ENCODE data around the gene CERS1.

CERS1 gene

DNA sequence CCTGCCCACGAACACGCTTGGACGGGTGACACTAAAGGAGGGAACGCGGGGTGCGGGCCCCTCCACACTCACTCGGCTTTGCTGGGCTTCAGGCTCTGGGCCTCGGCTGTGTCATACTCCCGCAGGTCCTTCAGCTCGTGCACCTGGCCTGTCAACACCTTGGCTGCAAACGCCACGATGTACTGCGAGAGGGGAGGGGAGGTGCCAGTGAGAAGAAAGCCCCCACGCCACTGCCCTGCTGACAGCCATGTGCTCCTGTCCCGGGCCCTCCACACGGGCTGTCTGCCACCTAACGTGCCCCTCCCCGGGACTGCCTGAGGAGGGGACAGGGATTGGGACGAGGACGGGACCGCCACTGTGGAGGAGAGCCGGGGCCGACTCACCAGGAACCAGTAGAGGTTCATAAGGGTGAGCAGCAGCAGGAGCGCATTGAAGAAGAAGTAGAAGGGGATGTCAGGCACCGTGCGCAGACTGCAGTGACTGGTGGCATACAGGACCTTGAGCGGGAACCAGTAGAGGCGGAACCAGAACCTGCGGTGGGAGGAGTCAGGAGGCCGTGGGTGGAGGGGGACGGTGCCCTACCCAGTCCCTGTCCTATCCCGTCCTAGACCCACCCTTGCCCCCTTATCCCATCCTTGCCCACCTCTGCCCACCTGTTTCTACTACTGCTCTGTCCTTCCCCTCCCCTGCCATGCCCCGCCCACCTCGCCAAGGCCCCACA, 16.9 kb downstream of the CERS1 start:
- TF ChIP-seq FOXM1 (IDR thresholded peaks at IDR 0.05; ENCODE audit: borderline replicate concordance, low read depth): no peak
- TF ChIP-seq, protein P1, sequence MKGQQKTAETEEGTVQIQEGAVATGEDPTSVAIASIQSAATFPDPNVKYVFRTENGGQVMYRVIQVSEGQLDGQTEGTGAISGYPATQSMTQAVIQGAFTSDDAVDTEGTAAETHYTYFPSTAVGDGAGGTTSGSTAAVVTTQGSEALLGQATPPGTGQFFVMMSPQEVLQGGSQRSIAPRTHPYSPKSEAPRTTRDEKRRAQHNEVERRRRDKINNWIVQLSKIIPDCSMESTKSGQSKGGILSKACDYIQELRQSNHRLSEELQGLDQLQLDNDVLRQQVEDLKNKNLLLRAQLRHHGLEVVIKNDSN (IDR thresholded peaks at IDR 0.05): no peak
- TF ChIP-seq EGR1 (IDR thresholded peaks at IDR 0.05): no peak

DNA sequence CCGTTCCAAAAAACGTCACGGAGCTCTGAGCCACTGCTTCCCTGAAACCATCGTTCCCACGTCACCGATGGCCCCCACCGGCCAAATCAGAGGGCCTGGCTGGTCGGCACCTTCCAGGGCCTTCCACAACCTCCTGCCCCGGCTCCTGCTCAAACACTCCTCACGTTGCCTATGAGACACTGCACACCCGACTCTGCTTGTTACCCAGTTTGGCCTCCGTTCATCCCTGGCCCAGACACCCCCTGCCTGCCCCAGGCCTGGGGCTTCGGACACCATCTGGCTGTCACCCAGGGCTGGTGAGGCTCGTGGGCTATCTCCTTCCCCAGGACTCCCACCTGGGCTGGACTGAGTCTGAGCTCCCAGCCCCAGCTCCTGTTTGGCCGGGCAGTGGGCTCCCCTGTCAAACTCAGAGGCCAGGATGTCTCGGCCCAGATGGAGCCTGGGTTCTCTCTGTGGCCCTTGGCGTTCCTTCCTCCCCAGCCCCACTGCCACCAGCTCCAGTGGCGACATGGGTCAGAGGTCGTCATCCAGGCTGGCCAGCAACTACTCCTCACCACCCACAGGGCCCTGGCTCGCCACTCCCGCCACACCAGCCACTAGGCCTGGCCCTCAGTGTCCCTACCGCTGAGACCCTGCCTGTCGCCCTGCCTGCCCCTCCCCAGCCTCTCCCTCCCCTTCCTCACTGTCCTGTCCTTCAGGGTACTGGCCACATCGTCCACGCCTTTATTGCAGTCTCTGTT, 17.7 kb downstream of the CERS1 start:
- TF ChIP-seq EP300 (IDR thresholded peaks at IDR 0.05; ENCODE audit: borderline replicate concordance) (no peak), RAD21 (IDR thresholded peaks at IDR 0.05; ENCODE audit: low read depth) (no peak), FOXM1 (IDR thresholded peaks at IDR 0.05; ENCODE audit: borderline replicate concordance, low read depth) (no peak), EGR1 (IDR thresholded peaks at IDR 0.05) (no peak), TEAD4 (IDR thresholded peaks at IDR 0.05) (no peak), CREB1 (IDR thresholded peaks at IDR 0.05; ENCODE audit: low read depth) (no peak)
- TF ChIP-seq, protein P2, sequence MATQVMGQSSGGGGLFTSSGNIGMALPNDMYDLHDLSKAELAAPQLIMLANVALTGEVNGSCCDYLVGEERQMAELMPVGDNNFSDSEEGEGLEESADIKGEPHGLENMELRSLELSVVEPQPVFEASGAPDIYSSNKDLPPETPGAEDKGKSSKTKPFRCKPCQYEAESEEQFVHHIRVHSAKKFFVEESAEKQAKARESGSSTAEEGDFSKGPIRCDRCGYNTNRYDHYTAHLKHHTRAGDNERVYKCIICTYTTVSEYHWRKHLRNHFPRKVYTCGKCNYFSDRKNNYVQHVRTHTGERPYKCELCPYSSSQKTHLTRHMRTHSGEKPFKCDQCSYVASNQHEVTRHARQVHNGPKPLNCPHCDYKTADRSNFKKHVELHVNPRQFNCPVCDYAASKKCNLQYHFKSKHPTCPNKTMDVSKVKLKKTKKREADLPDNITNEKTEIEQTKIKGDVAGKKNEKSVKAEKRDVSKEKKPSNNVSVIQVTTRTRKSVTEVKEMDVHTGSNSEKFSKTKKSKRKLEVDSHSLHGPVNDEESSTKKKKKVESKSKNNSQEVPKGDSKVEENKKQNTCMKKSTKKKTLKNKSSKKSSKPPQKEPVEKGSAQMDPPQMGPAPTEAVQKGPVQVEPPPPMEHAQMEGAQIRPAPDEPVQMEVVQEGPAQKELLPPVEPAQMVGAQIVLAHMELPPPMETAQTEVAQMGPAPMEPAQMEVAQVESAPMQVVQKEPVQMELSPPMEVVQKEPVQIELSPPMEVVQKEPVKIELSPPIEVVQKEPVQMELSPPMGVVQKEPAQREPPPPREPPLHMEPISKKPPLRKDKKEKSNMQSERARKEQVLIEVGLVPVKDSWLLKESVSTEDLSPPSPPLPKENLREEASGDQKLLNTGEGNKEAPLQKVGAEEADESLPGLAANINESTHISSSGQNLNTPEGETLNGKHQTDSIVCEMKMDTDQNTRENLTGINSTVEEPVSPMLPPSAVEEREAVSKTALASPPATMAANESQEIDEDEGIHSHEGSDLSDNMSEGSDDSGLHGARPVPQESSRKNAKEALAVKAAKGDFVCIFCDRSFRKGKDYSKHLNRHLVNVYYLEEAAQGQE (IDR thresholded peaks at IDR 0.05; ENCODE audit: low read depth): no peak

DNA sequence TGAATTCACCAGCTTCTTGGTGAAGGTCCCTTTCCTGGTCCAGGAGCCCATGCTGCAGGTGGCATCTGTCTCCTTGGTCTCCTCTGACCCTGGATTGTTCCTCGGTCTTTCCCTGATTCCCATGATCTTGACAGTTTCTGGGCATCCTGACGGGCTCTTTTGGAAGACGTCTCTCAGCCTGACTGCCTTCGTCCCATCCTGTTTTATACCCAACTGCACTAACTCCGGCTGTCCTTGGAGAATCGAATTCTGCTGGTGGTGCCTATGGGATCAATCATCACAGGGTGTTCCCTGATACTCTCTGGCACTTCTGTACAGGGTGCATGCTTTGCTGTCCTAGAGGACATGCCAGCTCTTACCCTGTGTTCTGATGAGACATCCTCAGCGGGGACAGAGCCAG, 19.1 kb downstream of the CERS1 start:
- TF ChIP-seq, protein P3, sequence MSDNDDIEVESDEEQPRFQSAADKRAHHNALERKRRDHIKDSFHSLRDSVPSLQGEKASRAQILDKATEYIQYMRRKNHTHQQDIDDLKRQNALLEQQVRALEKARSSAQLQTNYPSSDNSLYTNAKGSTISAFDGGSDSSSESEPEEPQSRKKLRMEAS (IDR thresholded peaks at IDR 0.05): no peak
- TF ChIP-seq ZBTB7A (IDR thresholded peaks at IDR 0.05; ENCODE audit: low read depth) (no peak), CEBPB (IDR thresholded peaks at IDR 0.05) (no peak), TCF12 (IDR thresholded peaks at IDR 0.05; ENCODE audit: low read depth) (no peak), YY1 (IDR thresholded peaks at IDR 0.05; ENCODE audit: low read depth) (no peak), NFIC (IDR thresholded peaks at IDR 0.05) (no peak), TEAD4 (IDR thresholded peaks at IDR 0.05) (no peak), FOXM1 (IDR thresholded peaks at IDR 0.05; ENCODE audit: borderline replicate concordance, low read depth) (no peak), CREB1 (IDR thresholded peaks at IDR 0.05; ENCODE audit: low read depth) (no peak), EGR1 (IDR thresholded peaks at IDR 0.05) (no peak)
- TF ChIP-seq, protein P1 (IDR thresholded peaks at IDR 0.05): no peak
- TF ChIP-seq, protein P2 (IDR thresholded peaks at IDR 0.05; ENCODE audit: low read depth): no peak

DNA sequence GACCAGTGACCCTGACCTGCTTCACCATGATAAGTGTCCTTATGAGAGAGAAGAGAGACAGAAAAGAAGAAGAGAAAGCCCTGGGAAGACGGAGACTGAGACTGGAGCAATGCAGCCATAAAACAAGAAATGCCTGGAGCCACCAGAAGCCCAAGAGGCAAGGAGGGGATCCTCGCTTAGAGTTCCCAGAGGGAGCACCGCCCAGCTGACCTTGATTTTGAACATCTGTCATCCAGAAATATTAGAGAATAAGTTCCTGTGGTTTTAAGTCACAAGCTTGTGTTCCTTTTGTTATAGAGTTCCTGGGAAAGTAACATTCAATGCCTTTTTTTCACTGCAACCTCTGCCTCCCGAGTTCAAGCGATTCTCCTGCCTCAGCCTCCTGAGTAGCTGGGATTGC, 20.2 kb downstream of the CERS1 start:
- TF ChIP-seq RAD21 (IDR thresholded peaks at IDR 0.05; ENCODE audit: low read depth): no peak
- TF ChIP-seq, protein P1 (IDR thresholded peaks at IDR 0.05): no peak

DNA sequence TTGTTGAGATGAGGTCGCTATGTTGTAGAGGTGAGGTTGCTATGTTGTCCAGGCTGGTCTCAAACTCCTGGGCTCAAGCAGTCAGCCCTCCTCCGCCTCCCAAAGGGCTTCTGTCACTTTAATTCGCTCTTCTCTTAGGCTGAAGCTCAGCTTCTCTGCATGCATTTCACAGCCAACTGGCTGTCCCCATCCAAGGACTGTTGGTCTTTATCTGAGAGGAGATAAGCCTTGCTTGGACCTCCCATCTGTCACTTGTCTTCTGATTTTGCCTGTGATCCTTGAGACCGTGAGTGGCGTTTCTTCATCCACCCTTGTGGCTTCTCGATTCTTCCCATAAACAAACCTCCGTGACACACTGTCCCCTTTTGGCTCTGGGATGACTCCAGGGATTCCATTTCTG, 24.4 kb downstream of the CERS1 start:
- TF ChIP-seq, protein P1 (IDR thresholded peaks at IDR 0.05): no peak
- TF ChIP-seq, protein P2 (IDR thresholded peaks at IDR 0.05; ENCODE audit: low read depth): no peak
- no peak for TF ChIP-seq ZBTB7A (IDR thresholded peaks at IDR 0.05; ENCODE audit: low read depth)
- no peak for TF ChIP-seq CREB1 (IDR thresholded peaks at IDR 0.05; ENCODE audit: low read depth)
- no peak for TF ChIP-seq FOXM1 (IDR thresholded peaks at IDR 0.05; ENCODE audit: borderline replicate concordance, low read depth)
- TF ChIP-seq EGR1 (IDR thresholded peaks at IDR 0.05): no peak
- TF ChIP-seq TEAD4 (IDR thresholded peaks at IDR 0.05): no peak
- no peak for TF ChIP-seq NFIC (IDR thresholded peaks at IDR 0.05)
- TF ChIP-seq EP300 (IDR thresholded peaks at IDR 0.05; ENCODE audit: borderline replicate concordance): no peak
- no peak for TF ChIP-seq YY1 (IDR thresholded peaks at IDR 0.05; ENCODE audit: low read depth)
- TF ChIP-seq TCF12 (IDR thresholded peaks at IDR 0.05; ENCODE audit: low read depth): no peak
- no peak for TF ChIP-seq RAD21 (IDR thresholded peaks at IDR 0.05; ENCODE audit: low read depth)
- TF ChIP-seq CEBPB (IDR thresholded peaks at IDR 0.05): no peak
- no peak for TF ChIP-seq TAF1 (IDR thresholded peaks at IDR 0.05; ENCODE audit: low read depth)
